Daoy (cell line): ENCODE results near the gene THOP1. TPM values are rescaled to one million over a fixed set of nuclear protein-coding genes. Genes with fewer than 3 reads are reported as not detected.

ENCODE experiments used
- DNase-seq: peaks from one replicate; pipeline ENCODE4 v3.0.0-alpha.2; 2015; ENCODE audit warnings: low read depth
- total RNA-seq: library from RNA; depleted of rRNA; stranded (reverse); fragments of >200 nt; shearing (Covaris generic); gene quantifications from 2 replicates; pipeline ENCODE4 v1.2.3, GENCODE V29; 2014

THOP1 gene
- total RNA-seq, 1 experiment from 2014 or later: 251 TPM

DNA sequence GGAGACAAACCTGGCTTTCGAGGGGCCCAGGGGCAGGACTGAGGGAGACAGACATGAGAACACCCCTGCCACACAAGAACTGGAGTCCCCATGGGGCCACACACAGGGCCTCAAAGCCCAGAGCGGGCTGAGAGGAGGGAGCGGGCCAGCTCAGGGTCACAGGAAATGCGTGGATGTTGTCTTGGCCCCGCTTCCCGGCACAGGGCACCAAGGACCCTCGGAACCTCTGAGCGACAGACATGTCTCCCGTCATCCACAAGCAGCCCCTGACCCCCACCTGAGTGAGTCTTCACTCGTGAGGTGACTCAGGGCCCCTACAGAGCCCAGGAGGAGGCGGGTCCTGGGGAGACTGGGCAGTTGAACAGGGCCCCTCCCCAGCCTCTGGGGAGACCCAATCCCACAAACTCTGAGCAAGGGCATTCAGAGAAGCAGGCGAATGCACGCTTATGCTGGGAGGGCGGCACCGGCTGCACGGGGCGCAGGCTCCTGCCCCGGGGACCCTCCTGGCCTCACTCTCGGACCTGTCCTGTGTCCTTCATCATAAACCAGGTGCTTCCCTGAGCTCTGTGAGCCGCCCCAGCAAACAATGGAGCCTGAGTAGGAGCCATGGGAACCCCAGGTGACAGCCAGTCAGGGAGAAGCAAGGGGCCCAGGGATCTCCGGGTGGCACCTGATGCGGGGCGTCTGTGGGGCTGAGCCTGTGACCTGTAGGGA, 22.4 kb upstream of the THOP1 start:
- no peak for DNase-seq

DNA sequence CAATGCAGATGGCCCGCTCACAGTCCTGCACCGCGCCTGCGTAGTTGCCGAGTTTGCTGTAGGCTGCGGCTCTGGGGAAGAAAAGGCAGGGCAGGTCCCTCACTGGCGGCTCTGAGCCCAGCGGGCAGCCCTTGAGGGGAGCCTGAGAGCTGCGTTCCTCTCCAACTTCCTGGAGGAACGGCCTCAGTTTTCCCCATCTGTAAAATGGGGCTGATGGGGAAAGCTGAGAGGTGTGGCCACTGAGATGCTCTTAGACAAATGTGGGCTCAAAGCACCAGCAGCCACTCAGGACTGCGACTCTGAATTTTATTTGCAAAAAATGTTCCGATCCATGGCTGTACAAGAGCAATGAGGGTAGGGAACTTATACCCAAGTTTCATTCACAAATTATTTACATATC, 21.6 kb upstream of the THOP1 start:
- DNase-seq: no peak

DNA sequence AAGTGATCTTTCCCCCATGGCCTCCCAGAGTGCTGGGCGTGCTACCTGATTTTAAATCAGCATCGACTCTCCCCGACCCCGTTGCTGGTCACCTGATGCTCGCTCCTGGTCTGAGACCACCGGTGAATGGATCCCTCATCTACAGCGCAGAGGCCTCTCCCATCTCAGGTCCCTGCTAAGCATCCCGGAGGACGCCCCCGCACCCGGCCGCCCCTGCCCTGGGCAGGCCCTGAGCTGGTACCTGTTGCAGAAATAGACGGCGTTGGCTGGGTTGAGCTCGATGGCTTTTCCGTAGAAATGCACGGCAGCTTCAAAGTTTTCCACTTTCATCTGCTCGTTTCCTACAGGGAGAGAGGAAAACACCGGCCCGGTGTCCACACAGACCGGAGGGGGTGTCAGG, 20.4 kb upstream of the THOP1 start:
- no peak for DNase-seq

DNA sequence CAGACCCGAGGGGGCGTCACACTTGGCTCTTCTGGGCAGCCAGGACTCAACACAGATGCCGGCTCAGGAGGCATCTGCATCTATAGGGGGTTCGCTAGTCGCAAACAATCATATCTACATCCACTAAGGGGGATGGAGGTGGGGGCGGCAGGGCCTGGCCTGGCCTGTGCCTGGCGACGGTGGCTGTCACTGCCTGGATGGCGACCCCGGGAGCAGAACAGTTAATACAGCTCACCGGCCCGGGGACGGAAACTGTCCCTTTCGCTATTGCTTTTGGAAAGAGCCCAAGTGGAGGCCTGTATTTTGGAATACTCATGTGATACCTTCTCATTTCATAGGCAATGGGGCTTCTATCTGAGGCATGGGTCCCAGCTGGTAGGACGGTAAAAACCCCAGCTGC, 19.9 kb upstream of the THOP1 start:
- DNase-seq: no peak

DNA sequence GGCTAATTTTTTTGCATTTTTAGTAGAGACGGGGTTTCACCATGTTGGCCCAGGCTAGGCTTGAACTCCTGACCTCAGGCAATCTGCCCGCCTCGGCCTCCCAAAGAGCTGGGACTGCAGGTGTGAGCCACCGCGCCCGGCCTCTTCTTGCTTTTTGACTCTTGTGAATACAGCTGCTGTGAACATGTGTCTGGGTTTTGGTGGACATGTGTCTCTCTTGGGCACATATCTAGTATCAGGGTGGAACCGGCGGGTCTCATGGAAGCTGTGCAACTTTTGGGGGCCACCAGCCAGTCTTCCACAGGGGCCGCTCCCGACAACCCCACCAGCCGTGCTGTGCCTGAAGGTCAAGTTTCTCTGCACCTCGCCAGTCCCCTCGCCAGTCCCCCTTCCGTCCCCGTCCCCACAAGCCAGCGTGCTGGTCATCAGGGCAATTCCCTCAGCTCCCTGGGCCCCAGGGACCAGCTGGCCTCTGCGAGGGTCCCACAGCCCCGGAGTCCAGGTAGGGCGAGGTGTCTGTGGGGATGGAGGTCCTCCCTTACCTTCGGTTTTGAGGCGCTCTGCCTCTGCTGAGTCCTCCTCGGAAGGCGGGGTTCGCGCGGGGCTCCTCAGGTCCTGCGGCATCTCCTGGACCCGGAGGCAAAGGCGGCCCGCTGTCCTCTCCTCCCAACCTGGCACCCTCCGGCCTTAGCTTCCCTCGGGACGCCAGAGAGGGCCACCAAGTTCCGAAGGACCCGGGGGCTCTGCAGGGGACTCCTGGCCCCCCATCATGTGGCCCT, 18.5 kb upstream of the THOP1 start:
- DNase-seq: no peak

DNA sequence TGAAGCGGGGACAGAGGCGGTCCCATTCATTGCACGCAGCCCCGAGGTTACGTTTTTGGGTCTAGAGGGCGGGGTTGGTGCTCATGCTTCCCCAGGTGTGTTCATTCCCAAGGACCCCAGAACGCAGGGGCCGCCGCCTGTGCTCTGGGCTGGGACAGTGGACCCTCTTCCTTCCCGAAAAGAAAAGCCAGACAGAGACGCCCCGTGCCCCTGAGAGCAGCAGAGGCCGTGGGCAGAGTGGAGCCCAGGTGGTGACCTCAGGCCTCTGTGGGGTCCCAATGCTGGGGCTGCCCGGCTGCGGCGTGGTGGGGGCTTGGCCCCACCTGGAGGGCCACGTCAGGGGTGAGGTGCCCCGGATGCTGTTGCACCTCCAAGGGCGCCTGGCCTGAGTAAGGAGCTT, 17.6 kb upstream of the THOP1 start:
- DNase-seq: no peak

DNA sequence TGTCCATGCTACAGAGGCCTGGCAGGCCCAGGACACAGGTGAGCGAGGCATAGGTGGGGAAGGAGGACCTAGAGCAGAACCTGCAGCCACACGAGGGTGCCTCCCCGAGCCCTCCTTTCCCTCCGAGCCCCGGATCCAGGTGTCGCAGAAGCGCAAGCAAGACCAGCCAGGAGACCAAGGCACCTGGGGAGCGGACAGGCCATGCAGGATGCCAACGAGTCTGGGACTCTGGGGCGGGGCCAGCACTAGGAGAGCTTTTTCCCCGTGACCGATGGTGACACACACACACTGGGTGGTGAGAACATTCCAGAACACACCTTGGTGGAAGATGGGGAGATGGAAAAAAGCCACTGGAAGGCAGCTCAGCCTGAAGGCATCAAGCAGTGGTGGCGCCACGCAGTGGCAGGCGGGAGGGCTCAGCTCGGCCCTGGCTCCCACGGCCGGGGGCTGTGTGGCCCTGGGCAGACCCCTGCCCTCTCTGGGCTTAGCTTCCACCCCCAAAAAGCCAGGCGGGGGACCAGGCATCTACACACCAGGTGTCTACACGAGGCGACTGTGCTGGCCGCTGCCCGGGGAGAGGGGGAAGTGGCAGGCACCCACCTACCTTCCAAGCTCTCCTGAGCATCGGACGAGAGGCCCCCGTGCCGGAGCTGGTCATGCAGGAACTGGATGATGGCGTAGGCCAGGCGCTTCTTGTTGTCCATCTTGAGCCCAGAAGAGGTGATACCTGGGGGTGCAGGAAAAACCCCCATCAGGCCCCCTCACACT, 16.8 kb upstream of the THOP1 start:
- no peak for DNase-seq

DNA sequence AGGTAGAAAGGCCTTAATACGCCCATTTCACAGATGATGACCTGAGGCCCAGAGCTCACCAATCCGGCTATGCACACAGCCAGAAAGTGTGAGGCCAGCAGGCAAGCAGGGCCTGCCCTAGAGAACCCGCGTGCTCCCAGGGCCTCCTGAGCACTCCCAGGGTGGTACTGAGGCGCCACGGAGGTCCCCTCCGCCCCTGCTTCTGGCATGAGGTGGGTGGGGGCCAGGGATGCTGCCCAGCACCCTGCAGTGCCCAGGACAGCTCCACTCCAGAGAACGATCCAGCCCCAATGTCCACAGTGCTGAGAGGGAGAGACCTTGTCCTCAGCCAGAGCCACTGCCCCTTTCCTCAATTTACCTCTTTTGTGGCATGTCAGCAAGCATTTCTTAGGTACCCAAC, 16.1 kb upstream of the THOP1 start:
- no peak for DNase-seq

DNA sequence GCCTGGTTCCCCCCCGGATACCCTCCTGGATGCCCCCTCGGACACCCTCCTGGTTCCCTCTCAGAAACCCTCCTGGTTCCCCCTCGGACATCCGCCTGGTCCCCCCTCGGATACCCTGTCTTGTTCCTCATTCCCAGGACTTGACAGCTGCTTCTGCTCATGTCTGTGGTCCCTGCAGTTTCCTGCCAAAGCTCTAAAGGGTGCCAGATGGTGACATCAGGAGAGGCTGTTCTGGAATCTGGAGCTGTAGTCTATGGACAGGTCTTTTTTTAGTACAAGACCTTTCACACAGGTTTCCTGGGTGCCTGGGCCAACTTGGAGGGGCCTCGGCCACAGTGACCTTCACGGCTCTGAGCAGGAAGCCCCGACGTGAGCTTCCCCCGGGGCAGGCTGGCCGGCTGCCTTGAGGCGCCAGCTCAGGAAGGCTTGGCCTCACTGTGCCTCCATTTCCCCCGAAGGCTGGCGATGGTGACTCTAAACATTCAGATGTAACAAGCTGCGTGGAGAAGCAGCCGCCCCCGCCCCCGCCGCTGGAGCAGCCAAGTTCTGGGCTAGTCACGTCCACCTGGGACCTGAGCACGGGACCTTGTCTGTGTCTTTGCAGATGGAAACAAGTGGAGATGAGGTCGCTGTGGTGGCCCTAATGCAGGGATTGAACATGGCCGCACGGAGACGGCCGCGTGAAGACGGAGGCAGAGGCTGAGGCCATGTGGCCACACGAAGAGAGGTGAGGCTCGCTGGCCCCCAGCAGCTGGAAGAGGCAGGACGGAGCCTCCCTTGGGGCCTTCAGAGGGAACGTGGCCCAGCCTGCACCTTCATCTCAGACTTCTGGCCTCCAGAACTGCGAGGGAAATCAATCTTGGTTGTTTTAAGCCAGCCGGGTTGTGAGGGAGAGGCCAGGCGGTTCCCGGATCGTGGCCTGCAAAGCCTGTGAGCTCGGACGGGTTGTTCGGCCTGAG, 15.0 kb upstream of the THOP1 start:
- no peak for DNase-seq

DNA sequence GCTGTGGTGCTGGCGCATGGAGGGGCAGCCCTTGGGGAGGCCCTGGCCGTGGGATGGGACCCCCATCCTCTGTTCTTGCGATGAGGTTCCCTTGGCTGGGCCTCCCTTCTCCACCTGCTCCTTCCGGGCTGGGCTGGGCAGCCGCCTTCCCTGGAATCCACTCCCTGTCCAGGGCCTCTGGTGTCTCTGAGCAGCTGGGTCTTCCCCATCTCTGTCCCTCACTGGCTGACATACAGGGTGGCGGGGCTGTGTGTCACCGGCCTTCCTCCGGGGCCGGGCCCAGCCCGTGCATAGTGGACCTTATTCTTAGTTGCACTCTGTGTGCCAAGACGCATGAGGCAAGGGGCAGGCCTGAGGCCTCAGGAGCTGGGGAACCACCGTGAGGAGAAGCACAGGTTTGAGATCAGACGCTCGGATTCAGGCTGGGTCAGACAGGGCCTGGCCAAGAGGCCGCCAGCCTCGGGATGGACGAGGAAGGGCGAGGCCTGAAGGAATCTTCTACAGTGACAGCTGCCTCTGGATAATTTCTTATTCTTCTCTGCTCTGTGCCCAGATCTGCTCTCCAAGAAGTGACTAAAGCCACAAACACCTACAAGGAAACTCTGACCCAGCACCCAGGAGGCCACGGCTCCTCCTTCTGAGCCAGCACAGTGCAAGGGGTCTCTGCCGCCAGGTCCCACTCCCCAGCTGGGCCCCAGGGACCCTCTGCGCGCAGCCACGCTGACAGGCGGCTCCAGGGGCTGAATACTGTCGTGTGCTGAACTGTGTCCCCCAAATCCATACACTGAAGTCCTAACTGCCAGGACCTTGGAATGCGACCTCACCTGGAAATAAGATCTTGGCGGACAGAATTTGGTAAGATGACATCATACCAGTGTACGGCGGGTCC, 13.3 kb upstream of the THOP1 start:
- DNase-seq: no peak

DNA sequence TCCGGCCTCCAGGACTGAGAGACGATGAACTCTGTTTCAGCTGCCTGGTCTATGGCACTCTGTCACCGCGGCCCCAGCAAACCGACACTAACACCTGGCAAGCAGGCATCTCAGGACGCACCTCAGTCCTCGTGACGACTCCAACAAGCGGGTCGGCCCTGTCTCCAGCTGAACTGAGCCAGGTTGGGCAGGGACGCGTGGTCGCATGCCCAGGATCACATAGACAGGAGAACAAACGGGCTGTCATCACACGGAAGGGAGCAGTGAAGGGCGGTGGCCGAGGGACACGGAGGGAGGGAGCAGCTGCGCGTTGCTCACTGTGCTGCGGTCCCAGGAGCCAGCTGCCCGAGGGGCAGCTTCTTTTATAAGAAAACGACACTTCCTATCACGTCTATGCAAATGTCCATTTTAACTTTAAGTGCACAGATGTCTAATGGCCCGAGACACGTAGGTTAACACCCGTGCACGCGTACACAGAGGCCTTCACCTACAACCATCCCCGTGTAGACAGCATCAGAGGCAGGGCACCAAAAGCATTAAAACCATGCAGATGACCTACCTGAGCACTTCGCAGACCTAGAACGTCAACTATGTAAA, 11.1 kb upstream of the THOP1 start:
- no peak for DNase-seq

DNA sequence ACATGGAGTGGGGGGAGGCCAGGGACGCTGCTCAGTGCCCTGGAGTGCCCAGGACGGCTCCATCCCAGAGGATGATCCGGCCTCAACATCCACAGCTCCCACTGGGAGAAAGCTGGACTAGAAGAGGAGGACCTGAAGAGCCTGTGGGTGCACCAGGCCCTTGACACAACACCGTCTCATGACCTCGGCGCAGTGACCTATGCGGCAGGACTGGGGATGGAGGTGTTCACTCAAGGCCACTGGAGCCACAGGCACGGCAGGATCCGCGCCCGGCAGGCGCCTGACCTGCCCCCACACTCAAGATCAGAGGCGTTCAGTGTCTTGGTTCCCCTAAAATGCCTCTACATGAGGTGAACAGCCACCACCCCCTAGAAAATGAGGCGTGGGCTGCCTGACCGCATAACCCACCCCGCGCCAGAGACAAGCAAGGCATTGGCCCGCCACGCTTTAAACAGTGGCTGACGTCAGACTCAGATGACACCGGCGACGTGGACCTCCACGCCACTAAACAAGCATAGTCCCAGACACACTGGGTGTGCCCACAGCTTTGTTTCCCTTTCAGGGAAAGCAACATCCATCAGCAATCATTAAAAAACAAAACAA, 10.2 kb upstream of the THOP1 start:
- DNase-seq: no peak

DNA sequence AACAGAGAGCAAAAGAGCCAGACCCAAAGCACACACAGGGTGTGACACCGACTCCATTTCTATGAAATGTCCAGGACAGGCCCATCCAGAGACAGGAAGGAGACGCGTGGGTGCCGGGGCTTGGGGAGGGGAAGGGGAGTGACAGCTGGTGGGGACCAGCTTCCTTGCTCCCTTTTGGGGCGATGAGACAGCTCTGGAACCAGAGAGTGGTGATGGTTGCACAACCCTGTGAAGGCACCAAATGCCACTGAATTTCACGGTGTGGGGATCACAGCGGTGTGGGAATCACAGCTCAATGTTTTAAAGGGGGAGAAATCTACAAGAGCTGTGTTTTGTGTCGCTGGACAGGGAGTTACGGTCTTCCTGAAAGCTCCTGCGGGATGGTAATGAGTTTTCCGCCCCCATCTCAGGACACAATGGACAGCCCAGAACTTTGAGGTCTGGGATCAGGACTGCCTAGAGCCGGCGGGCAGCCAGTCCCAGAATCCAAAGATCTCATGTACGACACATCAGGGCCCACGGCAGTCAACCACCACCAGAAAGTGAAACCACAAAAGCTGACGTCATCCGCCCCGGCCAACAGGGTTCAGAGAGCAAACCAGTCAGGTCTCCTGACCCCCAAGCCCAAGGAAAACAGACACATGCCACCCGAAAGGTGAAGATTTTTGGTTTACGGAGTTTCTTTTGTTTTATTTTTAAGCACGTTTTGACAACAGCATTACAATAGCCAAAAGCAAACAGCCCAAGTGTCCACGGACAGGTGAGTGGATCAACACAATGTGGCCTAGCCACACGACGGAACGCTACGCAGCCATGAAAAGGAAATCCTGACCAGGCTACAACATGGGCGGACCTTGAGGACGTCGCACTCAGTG, 9.5 kb upstream of the THOP1 start:
- peak; percentile 69 for DNase-seq

DNA sequence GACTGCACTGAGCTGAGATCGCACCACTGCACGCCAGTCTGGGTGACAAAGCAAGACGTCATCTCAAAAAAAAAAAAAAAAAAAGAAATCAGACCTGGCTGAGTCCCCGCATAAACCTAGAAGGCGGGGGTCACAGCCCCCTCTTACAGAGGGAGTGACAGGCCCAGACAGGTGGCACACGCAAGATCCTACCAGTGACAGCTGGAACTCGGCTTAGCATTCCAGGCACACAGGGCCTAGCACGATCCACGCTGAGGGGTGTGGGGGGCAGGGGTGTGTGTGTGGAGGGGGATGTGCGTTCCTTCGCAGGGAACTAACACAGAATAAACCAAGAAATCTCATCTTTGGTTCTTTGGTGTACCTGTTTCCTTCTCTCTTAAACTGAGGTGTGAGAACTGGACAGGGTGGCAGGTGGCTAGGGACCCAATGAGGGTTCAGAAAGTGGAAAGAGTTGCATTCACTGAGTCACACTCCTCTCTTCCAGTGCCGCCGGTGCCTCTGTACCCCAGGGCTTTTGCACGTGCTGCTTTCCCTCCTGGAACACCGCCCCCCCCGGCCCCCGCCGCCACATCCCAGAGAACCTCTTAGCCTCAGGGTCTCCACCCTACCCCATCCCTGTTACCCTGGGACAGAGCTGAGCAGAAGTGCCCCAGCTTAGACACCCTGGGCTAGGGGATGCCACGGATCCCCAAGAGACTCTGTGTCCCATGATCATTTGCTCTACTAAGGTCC, 7.2 kb upstream of the THOP1 start:
- no peak for DNase-seq

DNA sequence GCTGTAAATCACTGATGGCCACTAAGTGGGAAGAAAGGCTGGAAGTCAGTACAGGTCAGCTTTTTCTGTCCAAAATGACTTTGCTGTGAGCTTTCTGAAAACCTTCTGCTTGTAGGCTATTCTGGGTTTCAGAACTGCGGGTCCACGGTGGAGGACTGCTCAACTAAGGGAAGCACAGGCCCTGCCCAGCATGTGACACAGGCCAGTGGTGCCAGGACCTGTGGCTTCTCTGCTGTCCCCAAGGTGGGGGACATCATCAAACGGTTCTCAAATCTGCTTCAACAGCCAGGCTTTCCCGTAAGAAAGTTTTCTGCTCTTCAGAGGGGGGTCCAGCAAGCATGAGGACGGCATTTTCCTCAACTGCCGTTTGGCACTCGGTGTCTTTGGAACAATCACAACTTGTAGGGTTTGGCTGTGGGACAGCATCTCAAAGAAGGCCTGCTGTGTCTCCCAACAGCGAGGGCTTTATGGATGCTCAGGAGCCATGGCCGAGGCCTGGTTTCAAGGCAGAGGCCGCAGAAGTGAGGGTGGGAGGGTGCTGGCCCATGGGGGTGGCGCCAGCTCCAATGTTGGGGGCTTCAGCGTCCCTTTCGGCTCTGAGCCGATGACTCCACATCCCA, 6.1 kb upstream of the THOP1 start:
- no peak for DNase-seq

DNA sequence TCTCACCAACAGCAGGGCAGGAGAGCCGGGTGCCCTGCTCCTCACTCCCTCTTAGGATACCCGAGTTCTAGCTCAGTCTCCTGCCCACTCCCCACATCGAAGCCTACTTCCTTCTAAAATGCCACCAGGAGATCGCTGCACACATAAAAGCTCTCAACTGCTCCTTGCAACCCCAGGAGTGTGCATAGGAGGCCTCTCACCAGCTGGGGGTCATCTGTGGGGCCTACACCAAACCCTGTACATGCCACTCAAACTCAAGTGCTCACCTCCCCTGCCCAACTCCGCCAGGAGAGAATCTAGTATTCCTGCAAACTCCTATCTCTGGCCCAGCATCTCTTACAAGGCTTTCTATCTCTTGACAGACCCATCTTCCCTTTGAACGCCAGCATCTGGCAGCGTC, 5.0 kb upstream of the THOP1 start:
- no peak for DNase-seq

DNA sequence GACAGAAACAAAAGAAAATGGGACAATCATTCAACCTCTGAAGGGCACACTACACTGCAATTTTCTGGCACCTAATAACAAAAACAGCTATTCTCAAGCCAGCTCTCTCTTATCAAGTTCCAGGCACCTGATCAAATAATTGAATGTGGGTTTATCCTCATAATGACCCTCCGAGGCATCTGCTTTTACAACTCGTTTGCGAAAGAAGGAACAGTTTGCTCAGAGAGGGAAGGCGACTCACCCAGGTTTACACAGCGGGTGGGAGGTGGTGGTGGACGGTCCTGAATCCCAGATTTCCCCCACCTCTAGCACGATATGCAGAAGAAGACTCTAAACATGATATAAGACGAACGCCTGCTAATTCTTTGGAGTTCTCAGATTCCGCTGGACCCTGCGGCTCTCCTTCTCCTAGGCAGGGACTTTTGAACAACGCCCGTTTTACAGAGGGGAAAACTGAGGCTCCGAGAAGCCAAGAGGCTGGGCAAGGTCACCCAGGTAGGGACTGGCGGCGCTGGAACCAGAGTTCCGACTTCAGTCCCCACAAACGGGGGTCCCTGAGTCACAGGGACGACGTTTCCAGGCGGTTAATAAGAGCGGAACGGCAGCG, 2.9 kb upstream of the THOP1 start:
- DNase-seq: no peak
